ENCODE measurements around the gene TP53BP1. TPM values are rescaled to one million over a fixed set of nuclear protein-coding genes. Genes with fewer than 3 reads are reported as not detected.
A peak's percentile ranks its signal among the peaks of the same experiment; 100 is the strongest.

The TP53BP1 gene
- total RNA-seq, 4 donors from 2014 or later = 37.6 to 47.4 (median 42.4) TPM

- peaks cover 0 to 38% (median 17%) of the 10 kb centered on the region in 4 donors for H3K4me1 ChIP-seq
- H3K27me3 ChIP-seq = no peaks in the 10 kb centered on the region
- peak within 1 kb of the TSS; percentile 73 to 98 (median 91) for H3K4me3 ChIP-seq
- DNase-seq (ENCODE audit: low spot score in 2 of 2) = peak; percentile 29 to 50
- H3K9me3 ChIP-seq = peaks cover 0 to 4% (median 0%) of the 10 kb centered on the region in 4 donors
- H3K27ac ChIP-seq = peak within 1 kb of the TSS; percentile 11 to 81 (median 79)
- TF ChIP-seq CTCF (IDR thresholded peaks at IDR 0.05) (peak in 4 of 5 experiments; percentile 9 to 30 (median 25)), POLR2A (IDR thresholded peaks at IDR 0.05) (no peak), EP300 (IDR thresholded peaks at IDR 0.05) (peak in 1 of 2 donors; percentile 49)
- WGBS, 2 donors = 5% methylated on average over 18 to 25 of the region's 66 CpGs
- peaks cover 0 to 22% (median 2%) of the 10 kb centered on the region in 3 donors for H3K36me3 ChIP-seq
Observed at GRCh38 chr15:43370975-43371974, 121.7 kb downstream of the TP53BP1 start, which contains the start of the genes TUBGCP4 and ZSCAN29. TSS of gene TUBGCP4 (plus strand) at chr15:43371101. CDS start at chr15:43371355, 254 bp downstream. TSS of gene ZSCAN29 (minus strand) at chr15:43371043. CDS start at chr15:43369913, 1,130 bp downstream.

GRCh38 chr15:43370310-43370974 is 122.5 kb downstream of the TP53BP1 start:
- no peaks in the 10 kb centered on the region for H3K27me3 ChIP-seq
- TF ChIP-seq CTCF (IDR thresholded peaks at IDR 0.05) (no peak), EP300 (IDR thresholded peaks at IDR 0.05) (no peak), POLR2A (IDR thresholded peaks at IDR 0.05) (no peak)
- peaks cover 0 to 10% (median 0%) of the 10 kb centered on the region in 4 donors for H3K9me3 ChIP-seq
- peaks cover 0 to 30% (median 6%) of the 10 kb centered on the region in 3 donors for H3K36me3 ChIP-seq
- peak overlapping the region; percentile 73 to 98 (median 91) for H3K4me3 ChIP-seq
- 1 to 3% methylated on average over 30 to 39 of the region's 45 CpGs for WGBS, 2 donors
- peak overlapping the region; percentile 11 to 81 (median 79) for H3K27ac ChIP-seq
- H3K4me1 ChIP-seq = peaks cover 0 to 38% (median 17%) of the 10 kb centered on the region in 4 donors
- no peak for DNase-seq (ENCODE audit: low spot score in 2 of 2)

GRCh38 chr15:43361313-43361903 is 131.5 kb downstream of the TP53BP1 start:
- Histone ChIP-seq H3K27ac (no peak overlapping the region), H3K4me3 (no peak overlapping the region), H3K27me3 (no peaks in the 10 kb centered on the region), H3K36me3 (peaks cover 2 to 100% (median 54%) of the 10 kb centered on the region in 3 donors), H3K4me1 (no peaks in the 10 kb centered on the region), H3K9me3 (peaks cover 0 to 89% (median 28%) of the 10 kb centered on the region in 4 donors)
- TF ChIP-seq POLR2A (IDR thresholded peaks at IDR 0.05) (no peak), EP300 (IDR thresholded peaks at IDR 0.05) (no peak), CTCF (IDR thresholded peaks at IDR 0.05) (no peak)
- WGBS, 2 donors = 97 to 99% methylated on average over 7 of the region's 7 CpGs
- DNase-seq (ENCODE audit: low spot score in 2 of 2) = no peak

GRCh38 chr15:43360821-43361220 is 132.1 kb downstream of the TP53BP1 start:
- TF ChIP-seq POLR2A (IDR thresholded peaks at IDR 0.05) (no peak), EP300 (IDR thresholded peaks at IDR 0.05) (no peak), CTCF (IDR thresholded peaks at IDR 0.05) (no peak)
- Histone ChIP-seq H3K4me3 (no peak overlapping the region), H3K4me1 (no peaks in the 10 kb centered on the region), H3K9me3 (peaks cover 0 to 87% (median 28%) of the 10 kb centered on the region in 4 donors), H3K27me3 (no peaks in the 10 kb centered on the region), H3K27ac (no peak overlapping the region), H3K36me3 (peaks cover 2 to 96% (median 48%) of the 10 kb centered on the region in 3 donors)
- no peak for DNase-seq (ENCODE audit: low spot score in 2 of 2)
- 96 to 97% methylated on average over 4 of the region's 4 CpGs for WGBS, 2 donors

Other genes starting within 250 kb of the TP53BP1 start
- gene TGM5, start 226.2 kb downstream of the TP53BP1 start, total RNA-seq = not detected
- not detected for gene TGM7, start 190.9 kb downstream of the TP53BP1 start, total RNA-seq
- 10 to 100 TPM in 2 of 4 donors, 1 to 10 TPM in 2; 4.0 to 14.4 (median 9.8) TPM for gene LCMT2, start 162.6 kb downstream of the TP53BP1 start, total RNA-seq
- gene ZSCAN29, start 122.1 kb downstream of the TP53BP1 start, total RNA-seq = 10 to 100 TPM; 27.0 to 48.0 (median 31.6) TPM
- gene TUBGCP4, start 122.1 kb downstream of the TP53BP1 start, total RNA-seq = 10 to 100 TPM; 11.8 to 17.5 (median 14.3) TPM
- gene MAP1A, start 24.5 kb upstream of the TP53BP1 start, total RNA-seq = 10 to 100 TPM; 17.4 to 23.7 (median 21.3) TPM
- gene PPIP5K1, start 97.1 kb upstream of the TP53BP1 start, total RNA-seq = 10 to 100 TPM; 22.6 to 57.9 (median 40.4) TPM
- gene CKMT1B, start 100.9 kb upstream of the TP53BP1 start, total RNA-seq = not detected
- 1 to 10 TPM in 3 of 4 donors, under 1 TPM in 1; 0.30 to 1.4 (median 1.2) TPM for gene STRC, start 125.6 kb upstream of the TP53BP1 start, total RNA-seq
- gene CATSPER2, start 155.7 kb upstream of the TP53BP1 start, total RNA-seq = 10 to 100 TPM in 1 of 4 donors, 1 to 10 TPM in 3; 1.2 to 18.6 (median 6.3) TPM
- gene CKMT1A, start 200.7 kb upstream of the TP53BP1 start, total RNA-seq = not detected